Measurements from ENCODE around the gene PLA2G3. TPM values are rescaled to one million over a fixed set of nuclear protein-coding genes. Genes with fewer than 3 reads are reported as not detected.

PLA2G3 gene
- total and polyA plus RNA-seq, 2 of the 8 experiments (the other 6 are each of a cell fraction or from before 2014, with no cell fraction given): 18.1 to 25.9 TPM

- H3K27me3 ChIP-seq (replicated peaks in 1 of 4; ENCODE audit: control insufficient read depth in 3 of 4, extremely low read depth in 1 of 4, insufficient read depth in 3 of 4, low read length in 3 of 4): no peaks in the 10 kb centered on the region
- H3K4me2 ChIP-seq (ENCODE audit: insufficient read depth in 1 of 2, low read depth in 2 of 2, low read length in 2 of 2): no peak overlapping the region
- no peaks in the 10 kb centered on the region for H3K79me1 ChIP-seq (ENCODE audit: low read depth, low read length)
- no peak overlapping the region for H2AK5ac ChIP-seq (ENCODE audit: low read depth, low read length)
- no peaks in the 10 kb centered on the region for H3K79me2 ChIP-seq (ENCODE audit: control insufficient read depth in 1 of 2, insufficient read depth in 2 of 2, low read length in 2 of 2)
- no peak overlapping the region for H2BK5ac ChIP-seq (ENCODE audit: low read depth, low read length)
- no peak overlapping the region for H3K4me3 ChIP-seq (ENCODE audit: extremely low read depth in 1 of 4, insufficient read depth in 2 of 4, low read depth in 3 of 4, low read length in 4 of 4)
- DNase-seq (ENCODE audit: low read depth in 1 of 2, low spot score in 2 of 2): no peak
- H3K23ac ChIP-seq (ENCODE audit: insufficient read length): no peak overlapping the region
- no peak overlapping the region for H2BK20ac ChIP-seq (ENCODE audit: low read length)
- CTCF ChIA-PET (ENCODE audit: partially characterized antibody): interaction anchor here (1.3 to 1.6 kb wide), 2 partner anchors 15 to 21 kb away, joined by 6 to 8 read pairs; partner anchors contain the start of gene PLA2G3
- no peak overlapping the region for H2AFZ ChIP-seq (ENCODE audit: low read length)
- H3K27ac ChIP-seq (ENCODE audit: low read depth, low read length): no peak overlapping the region
- H2BK120ac ChIP-seq (replicated peaks; ENCODE audit: low read depth, low read length): no peak overlapping the region
- H3K4me1 ChIP-seq (replicated peaks in 1 of 4; ENCODE audit: control insufficient read depth in 3 of 4, insufficient read depth in 4 of 4, low read length in 3 of 4): peaks cover 0 to 29% (median 12%) of the 10 kb centered on the region in 4 experiments; a peak in 6 of 7 replicates
- H2BK15ac ChIP-seq (ENCODE audit: low read length): no peak overlapping the region
- H3K9ac ChIP-seq (replicated peaks in 1 of 4; ENCODE audit: extremely low read depth in 1 of 4, low read depth in 3 of 4, low read length in 3 of 4): no peak overlapping the region
- H3K18ac ChIP-seq (ENCODE audit: extremely low read depth, low read length): no peak overlapping the region
- no peak overlapping the region for H3K14ac ChIP-seq (ENCODE audit: insufficient read length)
- no peak overlapping the region for H4K5ac ChIP-seq (ENCODE audit: insufficient read length, low read depth, low read length)
- POLR2A ChIA-PET (ENCODE audit: partially characterized antibody): interaction anchor here (0.9 to 1.4 kb wide), 4 partner anchors 10 to 22 kb away, joined by 3 to 4 read pairs (median 4); partner anchors contain the start of gene PLA2G3
- no peak overlapping the region for H4K8ac ChIP-seq (ENCODE audit: extremely low read depth, insufficient read depth, low read length)
- no peak overlapping the region for H3K56ac ChIP-seq (replicated peaks; ENCODE audit: insufficient read length, low read depth, low read length)
- no peaks in the 10 kb centered on the region; the same call in 1 of the 2 replicates for H3K23me2 ChIP-seq (ENCODE audit: low read depth, low read length)
- no peak for FAIRE-seq
- H3K36me3 ChIP-seq (ENCODE audit: control insufficient read depth in 2 of 4, insufficient read depth in 4 of 4, low read length in 3 of 4): no peaks in the 10 kb centered on the region
- H3K9me3 ChIP-seq (ENCODE audit: insufficient read depth in 2 of 2, low read depth in 1 of 2, low read length in 1 of 2): no peaks in the 10 kb centered on the region
- H4K20me1 ChIP-seq (replicated peaks in 1 of 2; ENCODE audit: control insufficient read depth in 1 of 2, insufficient read depth in 2 of 2, low read length in 2 of 2): no peaks in the 10 kb centered on the region
- WGBS, 2 experiments (ENCODE audit: extremely low coverage in 1 of 2, insufficient coverage in 1 of 2, insufficient read length in 1 of 2, insufficient replicate concordance in 2 of 2, low coverage in 1 of 2, low lambda C conversion rate in 2 of 2, missing lambda C conversion rate in 1 of 2): 88% methylated on average over 11 of the region's 12 CpGs; no CpG with 5 or more reads in 1 of the 2 experiments
- H4K91ac ChIP-seq (replicated peaks; ENCODE audit: insufficient read length, low read length): no peak overlapping the region
- no peak overlapping the region for H3K4ac ChIP-seq (replicated peaks; ENCODE audit: insufficient read length, low read depth, low read length)
- H2BK12ac ChIP-seq (ENCODE audit: low read depth, low read length): no peak overlapping the region
- no peak for TF ChIP-seq EP300 (IDR thresholded peaks at IDR 0.05; ENCODE audit: borderline replicate concordance in 1 of 2, low read depth in 2 of 2, low read length in 2 of 2)
- no peak for TF ChIP-seq CTBP2 (IDR thresholded peaks at IDR 0.05; ENCODE audit: borderline replicate concordance, insufficient read depth, insufficient read length, low read length)
- no peak for TF ChIP-seq BRCA1 (IDR thresholded peaks at IDR 0.05; ENCODE audit: low read depth, low read length)
- TF ChIP-seq CBX5 (IDR thresholded peaks at IDR 0.05; ENCODE audit: low read depth, low read length): no peak
- TF ChIP-seq POLR2AphosphoS5 (IDR thresholded peaks at IDR 0.05; ENCODE audit: low read depth, low read length): no peak
- no peak for TF ChIP-seq TEAD4 (IDR thresholded peaks at IDR 0.05; ENCODE audit: low read depth, low read length)
- TF ChIP-seq NANOG (IDR thresholded peaks at IDR 0.05; ENCODE audit: insufficient read depth, low read depth, low read length, poor library complexity, severe bottlenecking): no peak
- TF ChIP-seq HDAC2 (IDR thresholded peaks at IDR 0.05; ENCODE audit: borderline replicate concordance in 1 of 2, low read depth in 2 of 2, low read length in 2 of 2): no peak
- TF ChIP-seq KDM4A (IDR thresholded peaks at IDR 0.05; ENCODE audit: low read depth, low read length, severe bottlenecking): no peak
- TF ChIP-seq SAP30 (IDR thresholded peaks at IDR 0.05; ENCODE audit: insufficient read depth, insufficient replicate concordance, low read length): no peak
- no peak for TF ChIP-seq POLR2A (IDR thresholded peaks at IDR 0.05; ENCODE audit: control extremely low read depth in 1 of 2, low read depth in 2 of 2, low read length in 2 of 2)
- TF ChIP-seq E2F6 (IDR thresholded peaks at IDR 0.05): no peak
These were observed 14.7 kb downstream of the PLA2G3 start for GRCh38 chr22:31125521-31126117.

All from H1 (cell line).